ENCODE data around the gene ZNF827. TPM values are rescaled to one million over a fixed set of nuclear protein-coding genes. Genes with fewer than 3 reads are reported as not detected.

The ZNF827 gene
- total and polyA plus RNA-seq, 5 experiments from 2014 or later: 3.7 to 41.4 (median 9.0) TPM

GRCh38 chr4:145929415-145930178 is 9.0 kb downstream of the ZNF827 start:
- Mint-ChIP-seq H3K4me1 (peaks cover 23 to 91% (median 67%) of the 10 kb centered on the region in 4 donors), H3K27ac (peak overlapping the region in 6 of 10 donors; percentile 1 to 84 (median 25)), H3K9me3 (peaks cover 0 to 16% (median 4%) of the 10 kb centered on the region in 9 donors), H3K4me3 (no peak overlapping the region), H3K36me3 (peaks cover 7 to 20% (median 14%) of the 10 kb centered on the region in 3 donors), H3K27me3 (no peaks in the 10 kb centered on the region)
- POLR2A ChIA-PET: no interaction called here
- DNase-seq (no peak), ATAC-seq (no peak)

DNA sequence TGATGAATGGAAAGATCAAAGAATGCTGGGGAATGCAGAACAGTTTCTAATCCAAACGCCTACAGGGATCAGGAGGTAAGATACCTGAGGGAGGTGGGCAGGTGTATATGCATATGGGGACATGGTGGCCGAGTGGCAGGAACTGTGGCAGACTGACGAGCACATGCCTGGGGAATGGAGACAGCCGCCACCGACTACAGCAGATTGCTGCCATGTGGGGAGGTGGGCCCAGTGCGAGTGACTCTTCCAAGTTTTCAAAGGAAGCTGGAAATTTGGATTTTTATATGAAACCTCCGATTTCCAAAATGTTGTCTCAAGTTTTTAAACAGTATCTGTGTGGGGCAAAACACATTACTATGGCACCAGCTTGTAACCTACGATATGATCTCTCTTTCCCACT is 9.9 kb downstream of the ZNF827 start:
- peaks cover 28 to 91% (median 65%) of the 10 kb centered on the region in 4 donors for H3K4me1 Mint-ChIP-seq
- POLR2A ChIA-PET: no interaction called here

GRCh38 chr4:145927030-145927429 is 11.6 kb downstream of the ZNF827 start:
- Mint-ChIP-seq H3K4me3 (no peak overlapping the region), H3K36me3 (peaks cover 7 to 21% (median 14%) of the 10 kb centered on the region in 3 donors), H3K9me3 (peaks cover 0 to 16% (median 3%) of the 10 kb centered on the region in 9 donors), H3K27me3 (no peaks in the 10 kb centered on the region), H3K4me1 (peaks cover 25 to 84% (median 64%) of the 10 kb centered on the region in 4 donors), H3K27ac (peak overlapping the region in 1 of 10 donors; percentile 32)
- POLR2A ChIA-PET: interaction anchor here (0.8 kb wide), 1 partner anchor 9 kb away, joined by 3 read pairs; no protein-coding TSS in a partner anchor
- no peak for DNase-seq
- no peak for ATAC-seq

More for the DNA sequence above, 9.9 kb downstream of the ZNF827 start:
- H3K9me3 Mint-ChIP-seq: peaks cover 0 to 16% (median 4%) of the 10 kb centered on the region in 9 donors
- H3K27me3 Mint-ChIP-seq: no peaks in the 10 kb centered on the region
- no peak overlapping the region for H3K27ac Mint-ChIP-seq
- ATAC-seq (no peak), DNase-seq (no peak)
- no peak overlapping the region for H3K4me3 Mint-ChIP-seq
- peaks cover 7 to 21% (median 14%) of the 10 kb centered on the region in 3 donors for H3K36me3 Mint-ChIP-seq

GRCh38 chr4:145921231-145921630 is 17.4 kb downstream of the ZNF827 start:
- Mint-ChIP-seq H3K27ac (peak overlapping the region in 3 of 10 donors; percentile 10 to 58 (median 17)), H3K4me3 (no peak overlapping the region), H3K9me3 (peaks cover 0 to 15% (median 3%) of the 10 kb centered on the region in 9 donors), H3K4me1 (peaks cover 27 to 79% (median 64%) of the 10 kb centered on the region in 4 donors), H3K36me3 (peaks cover 12 to 21% (median 12%) of the 10 kb centered on the region in 3 donors), H3K27me3 (no peaks in the 10 kb centered on the region)
- ATAC-seq (no peak), DNase-seq (no peak)
- POLR2A ChIA-PET: no interaction called here

- DNase-seq: no peak
- POLR2A ChIA-PET: interaction anchor here (0.6 kb wide), 1 partner anchor 18 kb away, joined by 3 read pairs; no protein-coding TSS in a partner anchor
Observed at GRCh38 chr4:145920205-145920604, 18.4 kb downstream of the ZNF827 start.

DNA sequence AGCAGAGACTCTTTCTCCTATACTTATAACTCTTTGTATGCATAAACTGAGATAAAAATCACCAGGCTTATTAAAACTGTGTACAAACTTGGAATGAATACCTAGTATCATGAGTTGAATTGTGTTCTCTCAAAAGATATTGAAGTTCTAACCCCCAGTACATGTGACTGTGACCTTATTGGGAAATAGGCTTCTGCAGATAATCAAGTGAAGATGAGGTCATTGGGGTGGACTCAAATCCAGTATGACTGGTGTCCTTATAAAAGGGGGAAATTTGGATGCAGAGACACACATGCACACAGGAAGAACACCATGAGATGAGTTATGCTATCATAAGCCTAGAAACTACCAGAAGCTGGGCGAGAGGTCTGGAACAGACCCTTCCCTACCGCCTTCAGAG is 26.2 kb downstream of the ZNF827 start:
- Mint-ChIP-seq H3K27me3 (no peaks in the 10 kb centered on the region), H3K9me3 (no peaks in the 10 kb centered on the region), H3K27ac (peak overlapping the region in 1 of 10 donors; percentile 17), H3K4me1 (peaks cover 36 to 77% (median 65%) of the 10 kb centered on the region in 4 donors), H3K36me3 (peaks cover 0 to 5% (median 0%) of the 10 kb centered on the region in 3 donors), H3K4me3 (no peak overlapping the region)
- no peak for ATAC-seq
- POLR2A ChIA-PET: no interaction called here
- DNase-seq: no peak

More at GRCh38 chr4:145920205-145920604, 18.4 kb downstream of the ZNF827 start:
- Mint-ChIP-seq H3K4me1 (peaks cover 28 to 80% (median 66%) of the 10 kb centered on the region in 4 donors), H3K4me3 (peak overlapping the region in 1 of 10 donors; percentile 5), H3K27me3 (no peaks in the 10 kb centered on the region), H3K9me3 (peaks cover 0 to 5% (median 2%) of the 10 kb centered on the region in 9 donors), H3K36me3 (peaks cover 4 to 15% (median 9%) of the 10 kb centered on the region in 3 donors), H3K27ac (peak overlapping the region in 2 of 10 donors; percentile 2 to 24)
- ATAC-seq: no peak

DNA sequence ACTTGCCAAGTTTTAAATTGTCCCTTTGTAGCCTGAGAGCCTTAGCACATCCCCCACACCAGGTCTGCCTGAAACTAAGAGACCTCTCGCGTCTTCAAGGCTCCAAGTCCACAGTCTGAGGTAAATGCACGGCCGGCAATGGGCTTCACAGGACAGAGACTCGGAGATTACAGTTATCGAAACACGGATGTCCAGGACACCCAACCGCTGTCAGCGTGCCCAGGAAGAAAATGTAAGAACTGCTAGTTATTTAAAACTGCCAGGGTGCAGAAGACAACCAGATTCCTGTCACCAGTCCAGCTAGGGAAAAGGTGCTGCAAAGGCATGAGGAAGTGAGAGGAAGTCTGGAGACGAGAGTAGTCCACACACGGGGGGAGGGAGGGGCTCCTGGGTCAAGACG is 28.9 kb downstream of the ZNF827 start:
- Mint-ChIP-seq H3K9me3 (no peaks in the 10 kb centered on the region), H3K27me3 (no peaks in the 10 kb centered on the region), H3K4me3 (peak overlapping the region in 2 of 10 donors; percentile 5 to 26), H3K4me1 (peaks cover 34 to 70% (median 63%) of the 10 kb centered on the region in 4 donors), H3K36me3 (peaks cover 0 to 3% (median 0%) of the 10 kb centered on the region in 3 donors), H3K27ac (peak overlapping the region in 1 of 10 donors; percentile 11)
- DNase-seq (no peak), ATAC-seq (no peak)
- POLR2A ChIA-PET: no interaction called here

DNA sequence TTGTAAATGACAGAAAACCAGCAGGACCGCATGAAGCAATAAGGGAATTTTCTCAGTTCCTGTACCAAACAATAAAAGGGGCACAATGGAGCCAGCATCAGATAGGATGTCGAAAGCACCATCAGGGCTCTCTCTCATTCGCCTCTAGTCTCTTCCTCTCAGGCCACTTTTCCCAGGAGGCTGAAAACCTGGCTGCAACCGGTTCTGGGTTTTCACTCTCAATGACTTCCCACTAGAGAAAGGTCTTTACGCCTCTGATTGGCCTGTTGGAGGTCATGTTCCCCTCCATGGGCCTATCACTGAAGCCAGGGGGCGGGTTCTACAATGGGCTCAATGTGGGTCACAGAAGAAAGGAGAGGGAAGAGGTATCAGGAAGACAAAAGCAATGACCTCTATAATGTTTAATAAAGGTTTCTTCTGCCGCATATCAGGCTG is 29.3 kb downstream of the ZNF827 start:
- Mint-ChIP-seq H3K27me3 (no peaks in the 10 kb centered on the region), H3K27ac (peak overlapping the region in 1 of 10 donors; percentile 52), H3K4me1 (peaks cover 36 to 70% (median 65%) of the 10 kb centered on the region in 4 donors), H3K4me3 (no peak overlapping the region), H3K36me3 (peaks cover 0 to 3% (median 0%) of the 10 kb centered on the region in 3 donors), H3K9me3 (no peaks in the 10 kb centered on the region)
- ATAC-seq: peak in 1 of 2 donors; percentile 27
- DNase-seq: no peak
- POLR2A ChIA-PET: no interaction called here

DNA sequence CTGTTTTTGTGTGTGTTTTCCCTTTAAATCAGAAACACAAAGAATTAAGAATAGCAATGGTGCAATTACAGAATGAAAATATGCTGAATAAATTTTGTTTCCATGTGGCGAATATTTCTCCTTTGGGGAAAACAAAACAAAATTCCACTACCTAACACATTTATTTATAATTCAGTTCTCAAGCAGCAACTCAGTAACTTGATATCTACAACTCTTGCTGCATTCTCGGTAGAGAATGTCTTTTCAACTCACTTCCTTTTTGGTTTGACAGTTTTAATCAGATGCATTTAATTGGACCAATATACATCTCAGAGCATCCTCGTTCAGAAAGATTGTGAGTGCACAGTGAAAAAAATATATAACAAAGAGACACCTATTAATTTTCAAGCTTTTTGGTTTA is 30.8 kb downstream of the ZNF827 start:
- DNase-seq (no peak), ATAC-seq (no peak)
- POLR2A ChIA-PET: no interaction called here
- Mint-ChIP-seq H3K36me3 (peaks cover 0 to 13% (median 0%) of the 10 kb centered on the region in 3 donors), H3K4me1 (peaks cover 43 to 80% (median 69%) of the 10 kb centered on the region in 4 donors), H3K4me3 (peak overlapping the region in 1 of 10 donors; percentile 23), H3K9me3 (no peaks in the 10 kb centered on the region), H3K27me3 (no peaks in the 10 kb centered on the region), H3K27ac (peak overlapping the region in 2 of 10 donors; percentile 56 to 63)

GRCh38 chr4:145907390-145907789 is 31.2 kb downstream of the ZNF827 start:
- Mint-ChIP-seq H3K27ac (peak overlapping the region in 1 of 10 donors; percentile 28), H3K36me3 (peaks cover 0 to 17% (median 0%) of the 10 kb centered on the region in 3 donors), H3K27me3 (no peaks in the 10 kb centered on the region), H3K4me3 (peak overlapping the region in 1 of 10 donors; percentile 10), H3K4me1 (peaks cover 41 to 77% (median 67%) of the 10 kb centered on the region in 4 donors), H3K9me3 (no peaks in the 10 kb centered on the region)
- DNase-seq: no peak
- POLR2A ChIA-PET: no interaction called here
- ATAC-seq: no peak

GRCh38 chr4:145904413-145905177 is 34.0 kb downstream of the ZNF827 start:
- DNase-seq: no peak
- H3K4me1 Mint-ChIP-seq: peaks cover 30 to 69% (median 56%) of the 10 kb centered on the region in 4 donors
- peak overlapping the region in 4 of 10 donors; percentile 3 to 32 (median 4) for H3K27ac Mint-ChIP-seq
- H3K27me3 Mint-ChIP-seq: no peaks in the 10 kb centered on the region
- ATAC-seq: no peak
- no peaks in the 10 kb centered on the region for H3K9me3 Mint-ChIP-seq
- H3K36me3 Mint-ChIP-seq: peaks cover 0 to 41% (median 24%) of the 10 kb centered on the region in 3 donors
- POLR2A ChIA-PET: no interaction called here
- H3K4me3 Mint-ChIP-seq: peak overlapping the region in 1 of 10 donors; percentile 3

DNA sequence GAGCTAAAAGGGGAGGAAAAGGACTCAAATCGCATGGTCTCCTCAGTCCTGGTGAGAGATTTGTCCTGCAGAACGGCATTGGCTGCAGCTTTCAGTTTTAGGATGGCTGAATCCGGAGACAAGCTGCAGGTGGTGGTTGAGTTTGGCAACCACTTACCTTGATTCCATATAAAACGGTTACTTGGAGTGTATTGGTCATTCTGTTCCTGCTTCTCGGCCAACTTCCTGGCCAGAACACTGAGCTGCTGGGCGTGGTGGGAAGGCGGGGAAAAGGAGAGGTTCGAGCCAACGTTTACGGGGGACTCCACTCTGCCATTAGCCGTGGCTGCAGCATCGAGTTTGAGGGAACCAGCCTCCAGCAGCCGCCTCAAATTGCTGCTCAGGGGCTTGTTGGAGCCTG is 36.1 kb downstream of the ZNF827 start:
- Mint-ChIP-seq H3K4me3 (no peak overlapping the region), H3K27me3 (no peaks in the 10 kb centered on the region), H3K4me1 (peaks cover 28 to 58% (median 46%) of the 10 kb centered on the region in 4 donors), H3K36me3 (peaks cover 0 to 50% (median 30%) of the 10 kb centered on the region in 3 donors), H3K27ac (no peak overlapping the region), H3K9me3 (no peaks in the 10 kb centered on the region)
- no peak for ATAC-seq
- DNase-seq: no peak
- POLR2A ChIA-PET: no interaction called here
